CD8-positive, alpha-beta memory T cell (primary cell): ENCODE results near the gene LRRK1. TPM values are rescaled to one million over a fixed set of nuclear protein-coding genes. Genes with fewer than 3 reads are reported as not detected.

ENCODE experiments used
- CTCF ChIA-PET: fragments of 350-600 bp; sonication (Branson Sonifier 250); formaldehyde crosslinking; loops from one replicate; lab custom pipeline; 2021; ENCODE audit warnings: antibody characterized with exemption; lab: Charles Lee
- POLR2A ChIA-PET: fragments of 350-600 bp; sonication (Branson Sonifier 250); formaldehyde crosslinking; loops from one replicate; lab custom pipeline; 2021; ENCODE audit warnings: antibody characterized with exemption; lab: Charles Lee
- DNase-seq, 5 donors: peaks; one replicate each; pipeline versions ENCODE4 v3.0.0 to v3.0.0-alpha.2; 2020 to 2022; ENCODE audit warnings: mixed read lengths in 1 of 5
- H3K27ac ChIP-seq: one replicate; pipeline ENCODE4 v1.7.0; 2013; ENCODE audit warnings: low read depth, mild to moderate bottlenecking, low read length, moderate library complexity
- H3K27me3 ChIP-seq: 2 replicates; pipeline ENCODE4 v1.7.0; 2013; ENCODE audit warnings: low read length, mild to moderate bottlenecking; ENCODE audit not compliant: insufficient read depth, poor library complexity, severe bottlenecking
- H3K36me3 ChIP-seq: 2 replicates; pipeline ENCODE4 v1.7.0; 2013; ENCODE audit warnings: mild to moderate bottlenecking, low read length, moderate library complexity; ENCODE audit not compliant: insufficient read depth
- H3K4me1 ChIP-seq: 2 replicates; pipeline ENCODE4 v1.7.0; 2013; ENCODE audit warnings: mild to moderate bottlenecking, low read length, moderate library complexity; ENCODE audit not compliant: insufficient read depth
- H3K4me3 ChIP-seq: 2 replicates; pipeline ENCODE4 v1.7.0; 2013; ENCODE audit warnings: mild to moderate bottlenecking, low read length
- H3K9me3 ChIP-seq: 2 replicates; pipeline ENCODE4 v1.7.0; 2013; ENCODE audit warnings: mild to moderate bottlenecking, low read length
- H3K27ac Mint-ChIP-seq, 8 donors: one replicate each; pipeline ENCODE4 v1.8.0; 2020 to 2021; ENCODE audit warnings: mixed read lengths in 8 of 8, mild to moderate bottlenecking in 6 of 8, inconsistent platforms in 3 of 8, moderate library complexity in 3 of 8
- H3K27me3 Mint-ChIP-seq, 2 donors: one replicate each; pipeline ENCODE4 v1.8.0; 2020 to 2021; ENCODE audit warnings: mixed read lengths in 2 of 2, mild to moderate bottlenecking in 1 of 2, moderate library complexity in 1 of 2
- H3K36me3 Mint-ChIP-seq, 3 donors: one replicate each; pipeline ENCODE4 v1.8.0; 2020 to 2021; ENCODE audit warnings: mixed read lengths in 3 of 3, inconsistent platforms in 1 of 3, mild to moderate bottlenecking in 1 of 3
- H3K4me1 Mint-ChIP-seq, 3 donors: one replicate each; pipeline ENCODE4 v1.8.0; 2020 to 2021; ENCODE audit warnings: mixed read lengths in 3 of 3, inconsistent platforms in 1 of 3, mild to moderate bottlenecking in 1 of 3
- H3K4me3 Mint-ChIP-seq, 7 donors: one replicate each; pipeline ENCODE4 v1.8.0; 2020 to 2021; ENCODE audit warnings: mixed read lengths in 7 of 7, mild to moderate bottlenecking in 6 of 7, moderate library complexity in 4 of 7, inconsistent platforms in 2 of 7
- H3K9me3 Mint-ChIP-seq, 5 donors: one replicate each; pipeline ENCODE4 v1.8.0; 2020 to 2022; ENCODE audit warnings: mixed read lengths in 5 of 5, mild to moderate bottlenecking in 3 of 5, moderate library complexity in 2 of 5, inconsistent platforms in 1 of 5
- polyA plus RNA-seq: library from polyadenylated mRNA; unstranded; fragments of 300-500 nt; fragmentation: Illumina TruSeq; gene quantifications from one replicate; pipeline ENCODE4 v1.2.3, GENCODE V29; 2021
- total RNA-seq, 2 experiments: library from RNA; stranded (reverse); gene quantifications; one replicate each; pipeline ENCODE4 v1.2.3, GENCODE V29; 2021

Gene LRRK1
- under 1 TPM; 0.31 to 0.79 TPM for total RNA-seq
- polyA plus RNA-seq, result not detected

- H3K27ac Mint-ChIP-seq, result peak within 1 kb of the TSS in 1 of 8 donors; percentile 9
- peaks cover 42 to 76% of the 10 kb centered on the region in 2 donors for H3K27me3 Mint-ChIP-seq
- CTCF ChIA-PET, result interaction anchor here (0.9 to 4.7 kb wide), 3 partner anchors 9 to 98 kb away, joined by 3 to 34 read pairs (median 3); no protein-coding TSS in a partner anchor
- Histone ChIP-seq H3K36me3 (no peaks in the 10 kb centered on the region), H3K27me3 (peaks cover 21% of the 10 kb centered on the region), H3K9me3 (no peaks in the 10 kb centered on the region), H3K4me1 (peaks cover 4% of the 10 kb centered on the region), H3K27ac (no peak within 1 kb of the TSS), H3K4me3 (peak within 1 kb of the TSS; percentile 61)
- H3K36me3 Mint-ChIP-seq, result no peaks in the 10 kb centered on the region
- POLR2A ChIA-PET, result no interaction called here
- H3K9me3 Mint-ChIP-seq, result no peaks in the 10 kb centered on the region
- DNase-seq, result peak in 1 of 5 donors; percentile 2
- peak within 1 kb of the TSS; percentile 67 to 87 (median 80) for H3K4me3 Mint-ChIP-seq
- peaks cover 10 to 23% (median 22%) of the 10 kb centered on the region in 3 donors for H3K4me1 Mint-ChIP-seq
Measured at GRCh38 chr15:100918690-100919480, at the start of gene LRRK1. LRRK1 (plus strand) TSS chr15:100919357; CDS start chr15:100924633, 5,276 bp downstream.

GRCh38 chr15:100873029-100873677, 46.0 kb upstream of the LRRK1 start:
- ChIA-PET POLR2A (no interaction called here), CTCF (interaction anchor here (0.8 to 1.7 kb wide), 10 partner anchors 9 to 944 kb away, joined by 3 to 6 read pairs (median 4); no protein-coding TSS in a partner anchor)
- Histone ChIP-seq H3K36me3 (no peaks in the 10 kb centered on the region), H3K4me3 (no peak overlapping the region), H3K27me3 (no peaks in the 10 kb centered on the region), H3K27ac (no peak overlapping the region), H3K4me1 (no peaks in the 10 kb centered on the region), H3K9me3 (no peaks in the 10 kb centered on the region)
- Mint-ChIP-seq H3K27ac (no peak overlapping the region), H3K27me3 (peaks cover 11 to 27% of the 10 kb centered on the region in 2 donors), H3K9me3 (no peaks in the 10 kb centered on the region), H3K4me1 (no peaks in the 10 kb centered on the region), H3K4me3 (no peak overlapping the region), H3K36me3 (no peaks in the 10 kb centered on the region)
- DNase-seq, result peak; percentile 5 to 57 (median 32)

- H3K27me3 Mint-ChIP-seq, result peaks cover 17 to 38% of the 10 kb centered on the region in 2 donors
Measured at GRCh38 chr15:100875495-100875894, 43.7 kb upstream of the LRRK1 start.

GRCh38 chr15:100875976-100876375, 43.2 kb upstream of the LRRK1 start:
- POLR2A ChIA-PET, result no interaction called here
- Mint-ChIP-seq H3K36me3 (no peaks in the 10 kb centered on the region), H3K27ac (no peak overlapping the region), H3K9me3 (no peaks in the 10 kb centered on the region), H3K27me3 (peaks cover 21 to 43% of the 10 kb centered on the region in 2 donors), H3K4me1 (peaks cover 4 to 13% (median 5%) of the 10 kb centered on the region in 3 donors), H3K4me3 (no peak overlapping the region)
- no peak overlapping the region for H3K4me3 ChIP-seq
- no peaks in the 10 kb centered on the region for H3K9me3 ChIP-seq
- no peak for DNase-seq
- CTCF ChIA-PET, result interaction anchor here (1.7 kb wide), 1 partner anchor 10 kb away, joined by 4 read pairs; no protein-coding TSS in a partner anchor
- H3K4me1 ChIP-seq, result no peaks in the 10 kb centered on the region
- no peak overlapping the region for H3K27ac ChIP-seq
- H3K27me3 ChIP-seq, result peaks cover 5% of the 10 kb centered on the region
- H3K36me3 ChIP-seq, result no peaks in the 10 kb centered on the region

More at GRCh38 chr15:100875495-100875894, 43.7 kb upstream of the LRRK1 start:
- peak overlapping the region in 1 of 8 donors; percentile 47 for H3K27ac Mint-ChIP-seq
- H3K4me3 Mint-ChIP-seq, result no peak overlapping the region
- Histone ChIP-seq H3K4me3 (no peak overlapping the region), H3K4me1 (no peaks in the 10 kb centered on the region), H3K27me3 (peaks cover 5% of the 10 kb centered on the region), H3K27ac (no peak overlapping the region), H3K9me3 (no peaks in the 10 kb centered on the region), H3K36me3 (no peaks in the 10 kb centered on the region)
- ChIA-PET CTCF (interaction anchor here (1.4 to 1.7 kb wide), 2 partner anchors 9 to 947 kb away, joined by 3 to 4 read pairs; no protein-coding TSS in a partner anchor), POLR2A (no interaction called here)
- no peaks in the 10 kb centered on the region for H3K36me3 Mint-ChIP-seq
- H3K4me1 Mint-ChIP-seq, result peaks cover 4 to 8% (median 5%) of the 10 kb centered on the region in 3 donors
- no peak for DNase-seq
- H3K9me3 Mint-ChIP-seq, result no peaks in the 10 kb centered on the region

- POLR2A ChIA-PET, result no interaction called here
- Histone ChIP-seq H3K36me3 (no peaks in the 10 kb centered on the region), H3K9me3 (no peaks in the 10 kb centered on the region), H3K4me3 (no peak overlapping the region), H3K27ac (no peak overlapping the region), H3K27me3 (peaks cover 5% of the 10 kb centered on the region), H3K4me1 (no peaks in the 10 kb centered on the region)
- CTCF ChIA-PET, result no interaction called here
- DNase-seq, result no peak
- no peak overlapping the region for H3K27ac Mint-ChIP-seq
- H3K36me3 Mint-ChIP-seq, result no peaks in the 10 kb centered on the region
- peaks cover 4 to 15% (median 5%) of the 10 kb centered on the region in 3 donors for H3K4me1 Mint-ChIP-seq
- H3K27me3 Mint-ChIP-seq, result peaks cover 30 to 58% of the 10 kb centered on the region in 2 donors
- H3K4me3 Mint-ChIP-seq, result no peak overlapping the region
- H3K9me3 Mint-ChIP-seq, result no peaks in the 10 kb centered on the region
Measured at GRCh38 chr15:100877551-100877950, 41.6 kb upstream of the LRRK1 start.

GRCh38 chr15:100878130-100878529, 41.0 kb upstream of the LRRK1 start:
- Histone ChIP-seq H3K4me3 (no peak overlapping the region), H3K36me3 (no peaks in the 10 kb centered on the region), H3K27ac (no peak overlapping the region), H3K9me3 (no peaks in the 10 kb centered on the region), H3K27me3 (peaks cover 5% of the 10 kb centered on the region), H3K4me1 (no peaks in the 10 kb centered on the region)
- Mint-ChIP-seq H3K27me3 (peaks cover 34 to 64% of the 10 kb centered on the region in 2 donors), H3K4me1 (peaks cover 4 to 15% (median 5%) of the 10 kb centered on the region in 3 donors), H3K4me3 (peak overlapping the region in 3 of 7 donors; percentile 58 to 74 (median 67)), H3K9me3 (no peaks in the 10 kb centered on the region), H3K27ac (no peak overlapping the region), H3K36me3 (no peaks in the 10 kb centered on the region)
- ChIA-PET POLR2A (no interaction called here), CTCF (no interaction called here)
- DNase-seq, result no peak

- H3K4me1 Mint-ChIP-seq, result peaks cover 4 to 15% (median 5%) of the 10 kb centered on the region in 3 donors
- POLR2A ChIA-PET, result no interaction called here
Measured at GRCh38 chr15:100878648-100879047, 40.5 kb upstream of the LRRK1 start.

More at GRCh38 chr15:100878648-100879047, 40.5 kb upstream of the LRRK1 start:
- Mint-ChIP-seq H3K4me3 (peak overlapping the region in 6 of 7 donors; percentile 20 to 74 (median 66)), H3K36me3 (no peaks in the 10 kb centered on the region), H3K27ac (no peak overlapping the region), H3K27me3 (peaks cover 33 to 64% of the 10 kb centered on the region in 2 donors), H3K9me3 (no peaks in the 10 kb centered on the region)
- Histone ChIP-seq H3K36me3 (no peaks in the 10 kb centered on the region), H3K4me1 (no peaks in the 10 kb centered on the region), H3K4me3 (no peak overlapping the region), H3K27ac (no peak overlapping the region), H3K9me3 (no peaks in the 10 kb centered on the region), H3K27me3 (peaks cover 5% of the 10 kb centered on the region)
- no peak for DNase-seq
- CTCF ChIA-PET, result no interaction called here
